ENCODE results near the gene BNIPL.

DNA sequence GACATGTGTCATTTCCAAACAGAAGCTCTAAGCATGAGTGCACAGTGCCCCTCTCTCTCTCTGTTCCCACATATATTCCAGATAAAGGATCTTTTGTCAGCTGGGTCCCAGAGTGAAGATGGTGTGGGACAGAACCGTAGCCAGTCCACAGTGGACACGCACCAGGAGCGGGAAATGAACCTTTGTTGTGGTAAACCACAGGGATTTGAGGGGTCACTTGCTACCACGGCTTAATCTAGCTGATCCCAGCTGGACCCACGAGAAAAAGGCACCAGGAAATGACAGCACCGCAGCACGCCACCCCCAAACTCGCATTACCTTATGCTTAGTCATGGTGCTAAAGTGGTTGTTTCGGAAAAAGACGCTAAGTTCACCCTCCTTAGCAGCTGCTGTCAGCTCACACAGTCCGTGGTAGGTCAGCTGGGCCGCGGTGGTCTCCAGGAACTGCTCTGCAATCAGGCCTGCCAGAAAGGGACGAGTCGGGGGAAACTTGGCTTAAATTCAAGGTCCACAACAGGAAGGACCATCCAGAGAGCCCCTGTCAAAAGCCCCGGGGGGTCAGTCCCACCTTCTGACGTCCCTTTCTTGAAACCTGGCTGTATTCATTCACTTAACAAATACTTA is 37.2 kb upstream of the BNIPL start:
- TF ChIP-seq CTCF (IDR thresholded peaks at IDR 0.05) (no peak), POLR2A (IDR thresholded peaks at IDR 0.05) (no peak), POLR2AphosphoS5 (IDR thresholded peaks at IDR 0.05) (no peak)

Measured in stomach (tissue), 4 donors.